ENCODE data around the gene PALM3. TPM values are rescaled to one million over a fixed set of nuclear protein-coding genes. Genes with fewer than 3 reads are reported as not detected.

The PALM3 gene
- polyA plus RNA-seq, 4 donors = 0.94 to 32.9 (median 20.1) TPM

- no peak for DNase-seq (ENCODE audit: low read depth in 4 of 4, low spot score in 3 of 4)
Observed at GRCh38 chr19:14089662-14090508, 28.0 kb upstream of the PALM3 start.

- no peak for DNase-seq (ENCODE audit: low read depth in 4 of 4, low spot score in 3 of 4)
Observed at GRCh38 chr19:14089412-14089661, 27.5 kb upstream of the PALM3 start.

- DNase-seq (ENCODE audit: low read depth in 4 of 4, low spot score in 3 of 4) = no peak
Observed at GRCh38 chr19:14088634-14089411, 26.9 kb upstream of the PALM3 start.

GRCh38 chr19:14086098-14086497 is 24.2 kb upstream of the PALM3 start:
- DNase-seq (ENCODE audit: low read depth in 4 of 4, low spot score in 3 of 4) = no peak

- no peak for DNase-seq (ENCODE audit: low read depth in 4 of 4, low spot score in 3 of 4)
Observed at GRCh38 chr19:14085309-14085995, 23.6 kb upstream of the PALM3 start, which contains the start of gene C19orf67. C19orf67 (minus strand) TSS chr19:14085783; CDS start chr19:14085627, 156 bp downstream.

- DNase-seq (ENCODE audit: low read depth in 4 of 4, low spot score in 3 of 4) = no peak
Observed at GRCh38 chr19:14082675-14082960, 20.7 kb upstream of the PALM3 start.

GRCh38 chr19:14081797-14082674 is 20.2 kb upstream of the PALM3 start:
- no peak for DNase-seq (ENCODE audit: low read depth in 4 of 4, low spot score in 3 of 4)

GRCh38 chr19:14080887-14081796 is 19.3 kb upstream of the PALM3 start:
- peak; percentile 99 to 100 (median 100) for DNase-seq (ENCODE audit: low read depth in 4 of 4, low spot score in 3 of 4)

- DNase-seq (ENCODE audit: low read depth in 4 of 4, low spot score in 3 of 4) = no peak
Observed at GRCh38 chr19:14078411-14078810, 16.5 kb upstream of the PALM3 start.

- no peak for DNase-seq (ENCODE audit: low read depth in 4 of 4, low spot score in 3 of 4)
Observed at GRCh38 chr19:14073925-14074838, 12.3 kb upstream of the PALM3 start.

GRCh38 chr19:14073261-14073924 is 11.5 kb upstream of the PALM3 start:
- DNase-seq (ENCODE audit: low read depth in 4 of 4, low spot score in 3 of 4) = no peak

GRCh38 chr19:14072535-14073260 is 10.8 kb upstream of the PALM3 start, which contains the start of gene MISP3:
MISP3 (plus strand) TSS chr19:14072786; CDS start chr19:14073310, 524 bp downstream.
- DNase-seq (ENCODE audit: low read depth in 4 of 4, low spot score in 3 of 4) = no peak

- no peak for DNase-seq (ENCODE audit: low read depth in 4 of 4, low spot score in 3 of 4)
Observed at GRCh38 chr19:14070268-14071050, 8.6 kb upstream of the PALM3 start.

GRCh38 chr19:14066134-14066533 is 4.3 kb upstream of the PALM3 start:
- DNase-seq (ENCODE audit: low read depth in 4 of 4, low spot score in 3 of 4) = no peak

GRCh38 chr19:14063105-14063504 is 1.2 kb upstream of the PALM3 start:
- no peak for DNase-seq (ENCODE audit: low read depth in 4 of 4, low spot score in 3 of 4)

- DNase-seq (ENCODE audit: low read depth in 4 of 4, low spot score in 3 of 4) = no peak
Observed at GRCh38 chr19:14062558-14062855, 631 bp upstream of the PALM3 start.

Data from left renal pelvis (tissue), 4 donors.